ENCODE data around the gene SGCE.

The SGCE gene

DNA sequence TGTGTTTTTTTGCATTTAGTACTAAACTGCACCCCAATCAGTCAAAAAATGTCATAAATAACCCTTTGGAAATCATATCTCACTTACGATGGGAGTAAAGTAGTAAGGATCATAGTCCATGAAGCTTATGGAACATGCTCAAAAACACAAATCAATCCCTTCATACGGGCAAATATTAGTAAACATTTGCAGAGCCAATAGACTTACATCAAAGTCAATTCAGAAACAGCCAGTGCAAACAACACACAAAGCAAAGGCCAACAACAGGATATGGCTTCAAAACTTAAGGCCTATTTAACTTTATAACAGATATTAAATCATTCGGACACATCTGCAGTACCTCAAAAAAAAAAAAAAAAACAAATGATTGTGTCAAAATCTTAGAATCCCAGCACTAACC lies 32.1 kb downstream of the SGCE start:
- no peak overlapping the region for H3K27ac ChIP-seq (ENCODE audit: extremely low read depth, low read depth, low read length)
- peaks cover 0 to 12% of the 10 kb centered on the region in 2 experiments; a peak in 2 of 3 replicates for H3K36me3 ChIP-seq (ENCODE audit: control insufficient read depth in 2 of 2, insufficient read depth in 1 of 2, low read length in 2 of 2)
- TF ChIP-seq ZNF514 (tag by site-specific recombination; IDR thresholded peaks at IDR 0.05) = no peak
- TF ChIP-seq, protein P1, sequence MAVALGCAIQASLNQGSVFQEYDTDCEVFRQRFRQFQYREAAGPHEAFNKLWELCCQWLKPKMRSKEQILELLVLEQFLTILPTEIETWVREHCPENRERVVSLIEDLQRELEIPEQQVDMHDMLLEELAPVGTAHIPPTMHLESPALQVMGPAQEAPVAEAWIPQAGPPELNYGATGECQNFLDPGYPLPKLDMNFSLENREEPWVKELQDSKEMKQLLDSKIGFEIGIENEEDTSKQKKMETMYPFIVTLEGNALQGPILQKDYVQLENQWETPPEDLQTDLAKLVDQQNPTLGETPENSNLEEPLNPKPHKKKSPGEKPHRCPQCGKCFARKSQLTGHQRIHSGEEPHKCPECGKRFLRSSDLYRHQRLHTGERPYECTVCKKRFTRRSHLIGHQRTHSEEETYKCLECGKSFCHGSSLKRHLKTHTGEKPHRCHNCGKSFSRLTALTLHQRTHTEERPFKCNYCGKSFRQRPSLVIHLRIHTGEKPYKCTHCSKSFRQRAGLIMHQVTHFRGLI (tag by site-specific recombination; IDR thresholded peaks at IDR 0.05) = no peak
- TF ChIP-seq, protein P2, sequence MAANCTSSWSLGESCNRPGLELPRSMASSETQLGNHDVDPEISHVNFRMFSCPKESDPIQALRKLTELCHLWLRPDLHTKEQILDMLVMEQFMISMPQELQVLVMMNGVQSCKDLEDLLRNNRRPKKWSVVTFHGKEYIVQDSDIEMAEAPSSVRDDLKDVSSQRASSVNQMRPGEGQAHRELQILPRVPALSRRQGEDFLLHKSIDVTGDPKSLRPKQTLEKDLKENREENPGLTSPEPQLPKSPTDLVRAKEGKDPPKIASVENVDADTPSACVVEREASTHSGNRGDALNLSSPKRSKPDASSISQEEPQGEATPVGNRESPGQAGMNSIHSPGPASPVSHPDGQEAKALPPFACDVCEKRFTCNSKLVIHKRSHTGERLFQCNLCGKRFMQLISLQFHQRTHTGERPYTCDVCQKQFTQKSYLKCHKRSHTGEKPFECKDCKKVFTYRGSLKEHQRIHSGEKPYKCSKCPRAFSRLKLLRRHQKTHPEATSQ (tag by site-specific recombination; IDR thresholded peaks at IDR 0.05) = no peak
- no peak for TF ChIP-seq ZNF2 (tag by site-specific recombination; IDR thresholded peaks at IDR 0.05)
- TF ChIP-seq, protein P3, sequence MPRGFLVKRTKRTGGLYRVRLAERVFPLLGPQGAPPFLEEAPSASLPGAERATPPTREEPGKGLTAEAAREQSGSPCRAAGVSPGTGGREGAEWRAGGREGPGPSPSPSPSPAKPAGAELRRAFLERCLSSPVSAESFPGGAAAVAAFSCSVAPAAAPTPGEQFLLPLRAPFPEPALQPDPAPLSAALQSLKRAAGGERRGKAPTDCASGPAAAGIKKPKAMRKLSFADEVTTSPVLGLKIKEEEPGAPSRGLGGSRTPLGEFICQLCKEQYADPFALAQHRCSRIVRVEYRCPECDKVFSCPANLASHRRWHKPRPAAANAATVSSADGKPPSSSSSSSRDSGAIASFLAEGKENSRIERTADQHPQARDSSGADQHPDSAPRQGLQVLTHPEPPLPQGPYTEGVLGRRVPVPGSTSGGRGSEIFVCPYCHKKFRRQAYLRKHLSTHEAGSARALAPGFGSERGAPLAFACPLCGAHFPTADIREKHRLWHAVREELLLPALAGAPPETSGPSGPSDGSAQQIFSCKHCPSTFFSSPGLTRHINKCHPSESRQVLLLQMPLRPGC (tag by site-specific recombination; IDR thresholded peaks at IDR 0.05) = no peak
- TF ChIP-seq, protein P4, sequence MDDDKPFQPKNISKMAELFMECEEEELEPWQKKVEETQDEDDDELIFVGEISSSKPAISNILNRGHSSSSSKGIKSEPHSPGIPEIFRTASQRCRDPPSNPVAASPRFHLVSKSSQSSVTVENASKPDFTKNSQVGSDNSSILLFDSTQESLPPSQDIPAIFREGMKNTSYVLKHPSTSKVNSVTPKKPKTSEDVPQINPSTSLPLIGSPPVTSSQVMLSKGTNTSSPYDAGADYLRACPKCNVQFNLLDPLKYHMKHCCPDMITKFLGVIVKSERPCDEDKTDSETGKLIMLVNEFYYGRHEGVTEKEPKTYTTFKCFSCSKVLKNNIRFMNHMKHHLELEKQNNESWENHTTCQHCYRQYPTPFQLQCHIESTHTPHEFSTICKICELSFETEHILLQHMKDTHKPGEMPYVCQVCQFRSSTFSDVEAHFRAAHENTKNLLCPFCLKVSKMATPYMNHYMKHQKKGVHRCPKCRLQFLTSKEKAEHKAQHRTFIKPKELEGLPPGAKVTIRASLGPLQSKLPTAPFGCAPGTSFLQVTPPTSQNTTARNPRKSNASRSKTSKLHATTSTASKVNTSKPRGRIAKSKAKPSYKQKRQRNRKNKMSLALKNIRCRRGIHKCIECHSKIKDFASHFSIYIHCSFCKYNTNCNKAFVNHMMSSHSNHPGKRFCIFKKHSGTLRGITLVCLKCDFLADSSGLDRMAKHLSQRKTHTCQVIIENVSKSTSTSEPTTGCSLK (tag by site-specific recombination; IDR thresholded peaks at IDR 0.05) = no peak
- TF ChIP-seq, protein P5, sequence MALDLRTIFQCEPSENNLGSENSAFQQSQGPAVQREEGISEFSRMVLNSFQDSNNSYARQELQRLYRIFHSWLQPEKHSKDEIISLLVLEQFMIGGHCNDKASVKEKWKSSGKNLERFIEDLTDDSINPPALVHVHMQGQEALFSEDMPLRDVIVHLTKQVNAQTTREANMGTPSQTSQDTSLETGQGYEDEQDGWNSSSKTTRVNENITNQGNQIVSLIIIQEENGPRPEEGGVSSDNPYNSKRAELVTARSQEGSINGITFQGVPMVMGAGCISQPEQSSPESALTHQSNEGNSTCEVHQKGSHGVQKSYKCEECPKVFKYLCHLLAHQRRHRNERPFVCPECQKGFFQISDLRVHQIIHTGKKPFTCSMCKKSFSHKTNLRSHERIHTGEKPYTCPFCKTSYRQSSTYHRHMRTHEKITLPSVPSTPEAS (tag by site-specific recombination; IDR thresholded peaks at IDR 0.05) = no peak
- TF ChIP-seq ZNF391 (tag by site-specific recombination; IDR thresholded peaks at IDR 0.05; ENCODE audit: borderline replicate concordance, low read depth) = no peak
- TF ChIP-seq ZNF530 (tag by site-specific recombination; IDR thresholded peaks at IDR 0.05; ENCODE audit: low read depth) = no peak
- TF ChIP-seq, protein P6, sequence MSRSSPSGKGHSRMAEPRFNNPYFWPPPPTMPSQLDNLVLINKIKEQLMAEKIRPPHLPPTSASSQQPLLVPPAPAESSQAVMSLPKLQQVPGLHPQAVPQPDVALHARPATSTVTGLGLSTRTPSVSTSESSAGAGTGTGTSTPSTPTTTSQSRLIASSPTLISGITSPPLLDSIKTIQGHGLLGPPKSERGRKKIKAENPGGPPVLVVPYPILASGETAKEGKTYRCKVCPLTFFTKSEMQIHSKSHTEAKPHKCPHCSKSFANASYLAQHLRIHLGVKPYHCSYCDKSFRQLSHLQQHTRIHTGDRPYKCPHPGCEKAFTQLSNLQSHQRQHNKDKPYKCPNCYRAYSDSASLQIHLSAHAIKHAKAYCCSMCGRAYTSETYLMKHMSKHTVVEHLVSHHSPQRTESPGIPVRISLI (tag by site-specific recombination; IDR thresholded peaks at IDR 0.05) = no peak
- H3K4me1 ChIP-seq (ENCODE audit: control insufficient read depth, insufficient read depth, low read length) = no peaks in the 10 kb centered on the region
- no peak overlapping the region for H3K4me3 ChIP-seq (ENCODE audit: low read depth, low read length)
- CTCF ChIA-PET = no interaction called here
- POLR2A ChIA-PET = no interaction called here
- no peaks in the 10 kb centered on the region for H3K9me3 ChIP-seq (ENCODE audit: control insufficient read depth, insufficient read depth, low read depth, low read length)

DNA sequence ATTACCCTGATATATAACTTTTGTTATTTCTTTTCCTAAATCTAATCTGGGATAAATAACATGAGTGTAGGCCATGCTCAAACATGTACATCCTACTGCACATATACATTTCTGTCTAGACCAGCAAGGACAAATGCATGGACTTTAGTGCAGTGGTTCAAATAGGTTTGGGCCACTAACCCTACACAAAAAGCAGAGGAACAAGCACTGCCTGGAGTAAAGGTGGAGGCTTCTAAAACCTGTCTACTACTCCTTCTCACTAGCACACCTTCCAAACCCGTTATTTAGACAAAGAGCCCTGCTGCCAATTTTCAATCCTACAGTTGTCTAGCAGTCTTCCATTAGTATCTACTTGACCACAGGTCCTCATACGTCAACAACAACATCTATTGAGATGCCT lies 34.8 kb downstream of the SGCE start:
- CTCF ChIA-PET = interaction anchor here (0.6 to 1.1 kb wide), 2 partner anchors 35 to 183 kb away, joined by 3 to 4 read pairs; partner anchors contain the start of gene SGCE
- H3K4me1 ChIP-seq (ENCODE audit: control insufficient read depth, insufficient read depth, low read length) = no peaks in the 10 kb centered on the region
- no peaks in the 10 kb centered on the region for H3K9me3 ChIP-seq (ENCODE audit: control insufficient read depth, insufficient read depth, low read depth, low read length)
- no peak overlapping the region for H3K4me3 ChIP-seq (ENCODE audit: low read depth, low read length)
- H3K36me3 ChIP-seq (ENCODE audit: control insufficient read depth in 2 of 2, insufficient read depth in 1 of 2, low read length in 2 of 2) = peaks cover 0 to 20% of the 10 kb centered on the region in 2 experiments; a peak in 2 of 3 replicates
- no peak overlapping the region for H3K27ac ChIP-seq (ENCODE audit: extremely low read depth, low read depth, low read length)
- no peak for TF ChIP-seq ZFP41 (tag by site-specific recombination; IDR thresholded peaks at IDR 0.05; ENCODE audit: borderline replicate concordance)
- no peak for TF ChIP-seq KLF16 (tag by site-specific recombination; IDR thresholded peaks at IDR 0.05)
- TF ChIP-seq ZNF350 (tag by site-specific recombination; IDR thresholded peaks at IDR 0.05) = no peak
- TF ChIP-seq ZNF146 (tag by site-specific recombination; IDR thresholded peaks at IDR 0.05) = no peak
- TF ChIP-seq ZNF747 (tag by site-specific recombination; IDR thresholded peaks at IDR 0.05) = no peak
- POLR2A ChIA-PET = no interaction called here

Data from HEK293 (cell line).